WTC11 (cell line): ENCODE measurements around the gene MYOC. TPM values are rescaled to one million over a fixed set of nuclear protein-coding genes. Genes with fewer than 3 reads are reported as not detected.

Experiments used
- ATAC-seq: fragments of 200-7000 bp; cut with Tn5 transposase; 2 replicates; pipeline ENCODE4 v1.10.0; 2021; ENCODE audit warnings: mild to moderate bottlenecking, moderate library complexity
- CTCF ChIA-PET: fragments of 300-600 bp; sonication (Branson Sonifier 250); formaldehyde crosslinking; loops from one replicate; lab custom pipeline; 2021; ENCODE audit warnings: antibody characterized with exemption; lab: Charles Lee
- POLR2A ChIA-PET: fragments of 350-600 bp; sonication (Branson Sonifier 250); formaldehyde crosslinking; loops from one replicate; lab custom pipeline; 2021; ENCODE audit warnings: antibody characterized with exemption; lab: Charles Lee
- DNase-seq: peaks from one replicate; pipeline ENCODE4 v3.0.0; 2021; ENCODE audit warnings: low spot score
- H3K27ac Mint-ChIP-seq: 2 replicates; pipeline ENCODE4 v1.8.0; 2021; ENCODE audit warnings: mixed read lengths
- H3K27me3 Mint-ChIP-seq: 2 replicates; pipeline ENCODE4 v1.8.0; 2021; ENCODE audit warnings: low read depth, mild to moderate bottlenecking, moderate library complexity, mixed read lengths
- H3K36me3 Mint-ChIP-seq: 2 replicates; pipeline ENCODE4 v1.8.0; 2021; ENCODE audit warnings: mixed read lengths
- H3K4me1 Mint-ChIP-seq: 2 replicates; pipeline ENCODE4 v1.8.0; 2022; ENCODE audit warnings: mixed read lengths
- H3K4me3 Mint-ChIP-seq: 2 replicates; pipeline ENCODE4 v1.8.0; 2021; ENCODE audit warnings: mild to moderate bottlenecking, moderate library complexity, mixed read lengths
- H3K9me3 Mint-ChIP-seq: 2 replicates; pipeline ENCODE4 v1.8.0; 2021; ENCODE audit warnings: mixed read lengths
- EMX1 ChIP-seq: fragments of 250-450 bp; sonication (Bioruptor Pico); IDR thresholded peaks from 2 replicates; pipeline ENCODE4 v1.8.0; 2021; ENCODE audit warnings: mild to moderate bottlenecking
- GABPB1 ChIP-seq: sonication (generic); formaldehyde crosslinking; IDR thresholded peaks from 2 replicates; pipeline ENCODE4 v1.8.1; 2023; ENCODE audit warnings: mild to moderate bottlenecking, missing genetic modification reagents
- HMGA2 ChIP-seq: fragments of 250-450 bp; sonication (Bioruptor Pico); IDR thresholded peaks from 2 replicates; pipeline ENCODE4 v1.4.0; 2021; ENCODE audit warnings: mild to moderate bottlenecking, moderate library complexity
- RORB ChIP-seq: fragments of 250-450 bp; sonication (Bioruptor Pico); IDR thresholded peaks from 2 replicates; pipeline ENCODE4 v1.9.0; 2021; ENCODE audit warnings: mild to moderate bottlenecking
- ZBTB21 ChIP-seq: sonication (generic); formaldehyde crosslinking; IDR thresholded peaks from 2 replicates; pipeline ENCODE4 v1.8.1; 2023; ENCODE audit warnings: mild to moderate bottlenecking, missing genetic modification reagents, borderline replicate concordance
- ZBTB43 ChIP-seq: sonication (generic); formaldehyde crosslinking; IDR thresholded peaks from 2 replicates; pipeline ENCODE4 v1.8.1; 2023; ENCODE audit warnings: mild to moderate bottlenecking, missing genetic modification reagents
- ZNF219 ChIP-seq: sonication (generic); formaldehyde crosslinking; IDR thresholded peaks from 2 replicates; pipeline ENCODE4 v1.8.0; 2023; ENCODE audit warnings: missing genetic modification reagents, mild to moderate bottlenecking, borderline replicate concordance
- ZNF396 ChIP-seq: fragments of 250-450 bp; sonication (Bioruptor Pico); IDR thresholded peaks from 2 replicates; pipeline ENCODE4 v1.8.0; 2021; ENCODE audit warnings: mild to moderate bottlenecking, moderate library complexity, borderline replicate concordance
- ZNF512 ChIP-seq: sonication (generic); formaldehyde crosslinking; IDR thresholded peaks from 2 replicates; pipeline ENCODE4 v1.8.1; 2022; ENCODE audit warnings: missing genetic modification reagents, borderline replicate concordance
- ZNF671 ChIP-seq: fragments of 250-450 bp; sonication (Bioruptor Pico); IDR thresholded peaks from 2 replicates; pipeline ENCODE4 v1.8.0; 2021; ENCODE audit warnings: mild to moderate bottlenecking
- ZSCAN18 ChIP-seq: fragments of 250-450 bp; sonication (Bioruptor Pico); IDR thresholded peaks from 2 replicates; pipeline ENCODE4 v2.1.2; 2022; ENCODE audit warnings: mild to moderate bottlenecking, moderate library complexity
- total RNA-seq: library from RNA; stranded (reverse); gene quantifications from 3 replicates; pipeline ENCODE4 v1.2.3, GENCODE V29; 2021
- TF ChIP-seq, protein P1 (sequence below): fragments of 250-450 bp; sonication (Bioruptor Pico); IDR thresholded peaks from 2 replicates; pipeline ENCODE4 v1.9.0; 2021; ENCODE audit warnings: mild to moderate bottlenecking, borderline replicate concordance
- TF ChIP-seq, protein P2 (sequence below): fragments of 200-600 bp; IDR thresholded peaks from 2 replicates; pipeline ENCODE4 v1.8.0; 2022; ENCODE audit warnings: antibody characterized with exemption
- TF ChIP-seq, protein P3 (sequence below): sonication (generic); formaldehyde crosslinking; IDR thresholded peaks from 2 replicates; pipeline ENCODE4 v1.8.1; 2022; ENCODE audit warnings: low read depth, mild to moderate bottlenecking, moderate library complexity, missing genetic modification reagents, borderline replicate concordance

MYOC gene
- total RNA-seq, 1 experiment from 2014 or later, result not detected

GRCh38 chr1:171655746-171656116 is 3.2 kb upstream of the MYOC start (continued):
- TF ChIP-seq ZBTB43, result no peak
- no peak for TF ChIP-seq ZBTB21
- no peak for TF ChIP-seq EMX1 (CRISPR knock-in tag)

DNA sequence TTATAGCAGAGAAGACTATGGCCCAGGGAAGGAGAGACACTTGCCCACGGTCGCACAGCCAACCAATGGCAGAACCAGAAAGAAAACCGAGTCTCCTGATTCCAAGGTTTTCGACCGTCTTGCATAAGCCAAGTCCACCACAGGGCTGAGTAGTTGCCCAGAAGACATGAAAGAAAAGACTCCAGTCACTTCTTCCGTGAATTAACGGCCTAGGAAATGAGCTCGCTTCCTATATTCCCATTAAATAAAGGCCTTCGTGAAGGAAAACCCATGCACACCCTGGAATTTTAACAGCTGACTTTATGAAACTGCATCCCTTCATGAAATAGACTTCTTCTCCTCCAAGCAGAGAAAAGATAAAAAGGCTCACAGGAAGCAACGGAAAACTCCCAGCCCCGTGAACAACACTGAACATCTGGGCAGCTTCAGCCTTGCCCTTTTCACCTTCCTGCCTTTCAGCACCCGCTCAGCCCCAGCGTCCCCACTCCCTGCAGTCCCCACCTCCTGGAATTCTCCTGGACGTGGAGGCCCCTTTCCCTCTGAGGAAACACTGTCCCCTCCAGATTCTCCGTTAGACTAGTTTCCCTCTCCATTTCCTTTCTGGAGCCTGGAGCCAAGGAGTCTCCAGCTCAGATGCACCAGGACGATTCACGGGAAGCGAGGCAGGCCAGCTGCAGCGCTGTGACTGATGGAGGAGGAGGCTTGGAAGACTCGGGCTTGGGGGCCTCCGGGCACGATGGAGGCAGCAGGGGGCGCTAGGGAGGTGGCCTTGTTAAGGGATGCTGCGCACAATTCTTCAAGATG is 2.7 kb upstream of the MYOC start:
- ChIA-PET CTCF (interaction anchor here (0.6 to 5.6 kb wide), 25 partner anchors 9 to 376 kb away, joined by 3 to 121 read pairs (median 4); partner anchors contain the start of genes DNM3, FMO4, METTL13 and MYOCOS), POLR2A (interaction anchor here (0.6 to 0.7 kb wide), 2 partner anchors 11 to 217 kb away, joined by 3 to 4 read pairs; no protein-coding TSS in a partner anchor)
- peak; percentile 97 for ATAC-seq
- TF ChIP-seq GABPB1 (CRISPR knock-in tag), result no peak
- TF ChIP-seq ZNF671 (CRISPR knock-in tag), result no peak
- TF ChIP-seq ZSCAN18 (CRISPR knock-in tag), result 0 out of 2 replicates have a peak, but pooled peaks have one; percentile 58
- TF ChIP-seq ZNF219 (CRISPR knock-in tag), result no peak
- TF ChIP-seq RORB (CRISPR knock-in tag), result no peak
- TF ChIP-seq, protein P1, sequence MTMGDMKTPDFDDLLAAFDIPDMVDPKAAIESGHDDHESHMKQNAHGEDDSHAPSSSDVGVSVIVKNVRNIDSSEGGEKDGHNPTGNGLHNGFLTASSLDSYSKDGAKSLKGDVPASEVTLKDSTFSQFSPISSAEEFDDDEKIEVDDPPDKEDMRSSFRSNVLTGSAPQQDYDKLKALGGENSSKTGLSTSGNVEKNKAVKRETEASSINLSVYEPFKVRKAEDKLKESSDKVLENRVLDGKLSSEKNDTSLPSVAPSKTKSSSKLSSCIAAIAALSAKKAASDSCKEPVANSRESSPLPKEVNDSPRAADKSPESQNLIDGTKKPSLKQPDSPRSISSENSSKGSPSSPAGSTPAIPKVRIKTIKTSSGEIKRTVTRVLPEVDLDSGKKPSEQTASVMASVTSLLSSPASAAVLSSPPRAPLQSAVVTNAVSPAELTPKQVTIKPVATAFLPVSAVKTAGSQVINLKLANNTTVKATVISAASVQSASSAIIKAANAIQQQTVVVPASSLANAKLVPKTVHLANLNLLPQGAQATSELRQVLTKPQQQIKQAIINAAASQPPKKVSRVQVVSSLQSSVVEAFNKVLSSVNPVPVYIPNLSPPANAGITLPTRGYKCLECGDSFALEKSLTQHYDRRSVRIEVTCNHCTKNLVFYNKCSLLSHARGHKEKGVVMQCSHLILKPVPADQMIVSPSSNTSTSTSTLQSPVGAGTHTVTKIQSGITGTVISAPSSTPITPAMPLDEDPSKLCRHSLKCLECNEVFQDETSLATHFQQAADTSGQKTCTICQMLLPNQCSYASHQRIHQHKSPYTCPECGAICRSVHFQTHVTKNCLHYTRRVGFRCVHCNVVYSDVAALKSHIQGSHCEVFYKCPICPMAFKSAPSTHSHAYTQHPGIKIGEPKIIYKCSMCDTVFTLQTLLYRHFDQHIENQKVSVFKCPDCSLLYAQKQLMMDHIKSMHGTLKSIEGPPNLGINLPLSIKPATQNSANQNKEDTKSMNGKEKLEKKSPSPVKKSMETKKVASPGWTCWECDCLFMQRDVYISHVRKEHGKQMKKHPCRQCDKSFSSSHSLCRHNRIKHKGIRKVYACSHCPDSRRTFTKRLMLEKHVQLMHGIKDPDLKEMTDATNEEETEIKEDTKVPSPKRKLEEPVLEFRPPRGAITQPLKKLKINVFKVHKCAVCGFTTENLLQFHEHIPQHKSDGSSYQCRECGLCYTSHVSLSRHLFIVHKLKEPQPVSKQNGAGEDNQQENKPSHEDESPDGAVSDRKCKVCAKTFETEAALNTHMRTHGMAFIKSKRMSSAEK, result no peak
- TF ChIP-seq ZNF512 (CRISPR knock-in tag), result no peak
- peak; percentile 32; the same call in 1 of the 2 replicates for TF ChIP-seq ZNF396 (CRISPR knock-in tag)
- TF ChIP-seq, protein P2, sequence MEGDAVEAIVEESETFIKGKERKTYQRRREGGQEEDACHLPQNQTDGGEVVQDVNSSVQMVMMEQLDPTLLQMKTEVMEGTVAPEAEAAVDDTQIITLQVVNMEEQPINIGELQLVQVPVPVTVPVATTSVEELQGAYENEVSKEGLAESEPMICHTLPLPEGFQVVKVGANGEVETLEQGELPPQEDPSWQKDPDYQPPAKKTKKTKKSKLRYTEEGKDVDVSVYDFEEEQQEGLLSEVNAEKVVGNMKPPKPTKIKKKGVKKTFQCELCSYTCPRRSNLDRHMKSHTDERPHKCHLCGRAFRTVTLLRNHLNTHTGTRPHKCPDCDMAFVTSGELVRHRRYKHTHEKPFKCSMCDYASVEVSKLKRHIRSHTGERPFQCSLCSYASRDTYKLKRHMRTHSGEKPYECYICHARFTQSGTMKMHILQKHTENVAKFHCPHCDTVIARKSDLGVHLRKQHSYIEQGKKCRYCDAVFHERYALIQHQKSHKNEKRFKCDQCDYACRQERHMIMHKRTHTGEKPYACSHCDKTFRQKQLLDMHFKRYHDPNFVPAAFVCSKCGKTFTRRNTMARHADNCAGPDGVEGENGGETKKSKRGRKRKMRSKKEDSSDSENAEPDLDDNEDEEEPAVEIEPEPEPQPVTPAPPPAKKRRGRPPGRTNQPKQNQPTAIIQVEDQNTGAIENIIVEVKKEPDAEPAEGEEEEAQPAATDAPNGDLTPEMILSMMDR, result peak; percentile 70
- TF ChIP-seq HMGA2 (CRISPR knock-in tag), result no peak
- TF ChIP-seq, protein P3, sequence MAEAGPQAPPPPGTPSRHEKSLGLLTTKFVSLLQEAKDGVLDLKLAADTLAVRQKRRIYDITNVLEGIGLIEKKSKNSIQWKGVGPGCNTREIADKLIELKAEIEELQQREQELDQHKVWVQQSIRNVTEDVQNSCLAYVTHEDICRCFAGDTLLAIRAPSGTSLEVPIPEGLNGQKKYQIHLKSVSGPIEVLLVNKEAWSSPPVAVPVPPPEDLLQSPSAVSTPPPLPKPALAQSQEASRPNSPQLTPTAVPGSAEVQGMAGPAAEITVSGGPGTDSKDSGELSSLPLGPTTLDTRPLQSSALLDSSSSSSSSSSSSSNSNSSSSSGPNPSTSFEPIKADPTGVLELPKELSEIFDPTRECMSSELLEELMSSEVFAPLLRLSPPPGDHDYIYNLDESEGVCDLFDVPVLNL (CRISPR knock-in tag), result no peak
- no peaks in the 10 kb centered on the region for H3K36me3 Mint-ChIP-seq
- peak; percentile 92 for DNase-seq
- no peak overlapping the region for H3K27ac Mint-ChIP-seq
- H3K4me3 Mint-ChIP-seq, result peak overlapping the region; percentile 51
- 0 out of 2 replicates have a peak, but pooled peaks cover 5% of the 10 kb centered on the region for H3K9me3 Mint-ChIP-seq
- no peaks in the 10 kb centered on the region for H3K27me3 Mint-ChIP-seq
- H3K4me1 Mint-ChIP-seq, result peaks cover 16% of the 10 kb centered on the region
